RKO (cell line): ENCODE data around the gene MRPL14.

Source experiments
- DNase-seq: peaks from one replicate; pipeline ENCODE4 v3.0.0-alpha.2; 2016; ENCODE audit warnings: low spot score

MRPL14 gene

GRCh38 chr6:44064948-44065272, 62.3 kb downstream of the MRPL14 start:
- no peak for DNase-seq

DNA sequence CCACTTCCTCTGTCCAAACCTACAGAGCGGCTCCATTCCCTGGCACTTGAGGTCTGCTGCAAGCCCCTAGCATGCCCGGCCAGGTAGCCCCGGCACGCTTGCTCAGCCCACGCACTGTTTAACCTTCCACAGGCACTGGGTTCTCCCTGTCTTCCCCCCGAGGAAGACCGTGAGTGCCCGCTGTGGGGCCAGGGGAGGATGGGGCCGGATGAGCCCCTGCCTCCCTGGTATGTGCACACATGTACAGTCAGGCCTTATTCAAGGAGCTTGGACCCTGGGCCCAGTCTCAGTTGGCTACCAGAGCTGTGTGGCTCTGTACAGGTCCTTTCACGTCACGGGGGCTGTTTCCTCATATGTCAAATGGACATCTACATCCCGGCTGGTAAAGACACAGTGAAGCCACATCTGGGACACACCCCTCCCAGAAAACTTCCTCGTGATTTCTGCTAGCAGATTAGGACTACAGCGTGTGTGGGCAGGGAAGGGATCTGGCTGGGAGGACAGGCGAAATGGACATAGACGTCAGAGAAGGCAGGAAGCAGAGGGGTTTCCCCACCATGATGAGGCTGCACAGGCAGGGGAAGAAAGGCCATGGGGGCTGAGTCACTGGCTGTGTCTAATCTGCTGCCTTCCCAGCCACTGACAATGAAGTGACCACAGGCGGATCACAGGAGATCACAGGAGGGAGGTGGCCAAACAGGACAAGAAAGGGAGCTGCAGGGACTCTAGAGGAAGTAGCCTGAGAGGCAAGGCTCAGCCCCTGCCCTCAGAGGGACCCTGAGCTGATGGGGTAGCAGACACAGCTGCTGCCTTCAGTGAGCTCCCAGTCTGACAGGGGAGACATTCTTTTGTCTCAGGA, 62.9 kb downstream of the MRPL14 start:
- DNase-seq = peak; percentile 65

GRCh38 chr6:44063561-44064059, 63.6 kb downstream of the MRPL14 start:
- no peak for DNase-seq
